ENCODE results near the gene TMEM138. TPM values are rescaled to one million over a fixed set of nuclear protein-coding genes. Genes with fewer than 3 reads are reported as not detected.

The TMEM138 gene
- total and polyA plus RNA-seq, 8 donors: 10.8 to 39.2 (median 14.3) TPM

- Histone ChIP-seq H3K9me3 (no peaks in the 10 kb centered on the region), H3K27me3 (no peaks in the 10 kb centered on the region), H3K27ac (peak overlapping the region; percentile 76 to 89 (median 85)), H3K4me3 (peak overlapping the region; percentile 66 to 98 (median 83)), H3K36me3 (peaks cover 0 to 8% (median 0%) of the 10 kb centered on the region in 3 donors), H3K4me1 (peaks cover 22 to 36% (median 27%) of the 10 kb centered on the region in 3 donors)
- ATAC-seq (no peak), FAIRE-seq (no peak), DNase-seq (no peak)
- 21 to 23% methylated on average over 19 of the region's 19 CpGs for WGBS, 2 donors
- intact Hi-C loops (cut with DNase I): no loop called here
- no peak for TF ChIP-seq CTCF (IDR thresholded peaks at IDR 0.05)
These were observed 28.4 kb upstream of the TMEM138 start for GRCh38 chr11:61333550-61334433.

GRCh38 chr11:61334434-61335354 lies 27.5 kb upstream of the TMEM138 start:
- 63 to 66% methylated on average over 16 of the region's 16 CpGs for WGBS, 2 donors
- peaks cover 22 to 36% (median 27%) of the 10 kb centered on the region in 3 donors for H3K4me1 ChIP-seq
- FAIRE-seq: no peak
- peak in 2 of 4 donors; percentile 9 to 25 for ATAC-seq
- H3K27ac ChIP-seq: peak overlapping the region in 2 of 4 donors; percentile 63
- DNase-seq: peak in 1 of 6 donors; percentile 42
- intact Hi-C loops (cut with DNase I): loop anchor here in 2 of 3 donors (5.0 kb wide), 2 partner anchors 48 to 53 kb away; no protein-coding TSS in a partner anchor
- no peak for TF ChIP-seq CTCF (IDR thresholded peaks at IDR 0.05)
- no peaks in the 10 kb centered on the region for H3K9me3 ChIP-seq
- no peaks in the 10 kb centered on the region for H3K36me3 ChIP-seq
- no peak overlapping the region for H3K4me3 ChIP-seq
- H3K27me3 ChIP-seq: no peaks in the 10 kb centered on the region

GRCh38 chr11:61335355-61335710 lies 26.8 kb upstream of the TMEM138 start:
- no peak for FAIRE-seq
- no peaks in the 10 kb centered on the region for H3K36me3 ChIP-seq
- peaks cover 22 to 36% (median 27%) of the 10 kb centered on the region in 3 donors for H3K4me1 ChIP-seq
- H3K27me3 ChIP-seq: no peaks in the 10 kb centered on the region
- no peaks in the 10 kb centered on the region for H3K9me3 ChIP-seq
- intact Hi-C loops (cut with DNase I): loop anchor here in 2 of 3 donors (5.0 kb wide), 2 partner anchors 47 to 52 kb away; no protein-coding TSS in a partner anchor
- H3K27ac ChIP-seq: peak overlapping the region in 2 of 4 donors; percentile 63
- no peak for TF ChIP-seq CTCF (IDR thresholded peaks at IDR 0.05)
- H3K4me3 ChIP-seq: no peak overlapping the region
- DNase-seq: no peak
- no peak for ATAC-seq
- 29 to 38% methylated on average over 1 of the region's 1 CpG for WGBS, 2 donors

GRCh38 chr11:61336171-61336935 lies 25.8 kb upstream of the TMEM138 start:
- peak; percentile 95 to 96 (median 96) for TF ChIP-seq CTCF (IDR thresholded peaks at IDR 0.05)
- Histone ChIP-seq H3K27me3 (no peaks in the 10 kb centered on the region), H3K4me3 (no peak overlapping the region), H3K4me1 (peaks cover 20 to 32% (median 23%) of the 10 kb centered on the region in 3 donors), H3K36me3 (no peaks in the 10 kb centered on the region), H3K27ac (peak overlapping the region in 3 of 4 donors; percentile 60 to 63 (median 63)), H3K9me3 (no peaks in the 10 kb centered on the region)
- WGBS, 2 donors: 27% methylated on average over 8 of the region's 8 CpGs
- ATAC-seq: peak; percentile 67 to 82 (median 78)
- no peak for FAIRE-seq
- peak; percentile 64 to 93 (median 87) for DNase-seq
- intact Hi-C loops (cut with DNase I): loop anchor here in 2 of 3 donors (5.0 kb wide), 2 partner anchors 46 to 51 kb away; no protein-coding TSS in a partner anchor
